Activated CD4-positive, alpha-beta T cell treated with anti-CD3 and anti-CD28 coated beads, Interleukin-2, amount 50 U/mL, for 48 hours (primary cell): Measurements from ENCODE around the gene RUFY2.
A peak's percentile ranks its signal among the peaks of the same experiment; 100 is the strongest.
"Not testable (repeated sequence)": the region's sequence is repeated elsewhere in the genome, so short reads cannot be mapped to it uniquely, and the experiment has no call there.

Experiments
- DNase-seq, 2 experiments: peaks; one replicate each; pipeline ENCODE4 v3.0.0-alpha.2; 2020

The RUFY2 gene, protein sequence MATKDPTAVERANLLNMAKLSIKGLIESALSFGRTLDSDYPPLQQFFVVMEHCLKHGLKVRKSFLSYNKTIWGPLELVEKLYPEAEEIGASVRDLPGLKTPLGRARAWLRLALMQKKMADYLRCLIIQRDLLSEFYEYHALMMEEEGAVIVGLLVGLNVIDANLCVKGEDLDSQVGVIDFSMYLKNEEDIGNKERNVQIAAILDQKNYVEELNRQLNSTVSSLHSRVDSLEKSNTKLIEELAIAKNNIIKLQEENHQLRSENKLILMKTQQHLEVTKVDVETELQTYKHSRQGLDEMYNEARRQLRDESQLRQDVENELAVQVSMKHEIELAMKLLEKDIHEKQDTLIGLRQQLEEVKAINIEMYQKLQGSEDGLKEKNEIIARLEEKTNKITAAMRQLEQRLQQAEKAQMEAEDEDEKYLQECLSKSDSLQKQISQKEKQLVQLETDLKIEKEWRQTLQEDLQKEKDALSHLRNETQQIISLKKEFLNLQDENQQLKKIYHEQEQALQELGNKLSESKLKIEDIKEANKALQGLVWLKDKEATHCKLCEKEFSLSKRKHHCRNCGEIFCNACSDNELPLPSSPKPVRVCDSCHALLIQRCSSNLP

GRCh38 chr10:68406815-68407548, at the start of gene RUFY2:
Gene RUFY2 (minus strand): TSS chr10:68407277. CDS start chr10:68407189, 88 bp downstream.
- peak; percentile 72 to 77 for DNase-seq

DNA sequence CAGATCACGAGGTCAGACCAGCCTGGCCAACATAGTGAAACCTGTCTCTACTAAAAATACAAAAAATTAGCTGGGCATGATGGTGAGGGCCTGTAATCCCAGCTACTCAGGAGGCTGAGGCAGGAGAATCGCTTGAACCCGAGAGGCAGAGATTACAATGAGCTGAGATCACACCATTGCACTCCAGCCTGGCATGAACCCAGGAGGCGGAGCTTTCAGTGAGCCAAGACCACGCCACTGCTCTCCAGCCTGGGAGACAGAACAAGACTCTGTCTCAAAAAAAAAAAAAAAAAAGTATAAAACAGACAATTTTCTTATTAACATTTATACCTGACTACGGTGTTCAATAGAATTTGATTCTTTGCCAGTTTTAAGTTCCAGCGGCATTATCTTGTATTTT, 42.6 kb upstream of the RUFY2 start:
- DNase-seq, result not testable (repeated sequence)

DNA sequence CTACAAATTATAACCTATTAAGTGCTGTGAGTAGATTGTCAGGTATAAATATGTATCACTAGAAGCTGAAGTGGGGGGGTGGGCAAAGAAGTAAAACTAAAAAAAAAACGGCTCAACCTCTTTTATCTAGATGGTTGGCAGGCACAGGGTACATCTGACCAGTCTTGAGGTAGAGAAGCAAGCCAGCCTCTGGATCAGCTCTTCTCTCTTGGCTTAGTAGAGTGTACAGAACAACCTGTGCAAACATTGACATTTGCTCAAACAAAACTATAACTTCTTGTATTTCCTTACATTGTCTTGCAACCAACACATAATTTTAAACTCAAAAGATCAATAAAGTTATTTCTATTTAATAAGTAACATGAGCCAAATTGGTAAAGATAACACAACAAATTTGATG, 39.1 kb upstream of the RUFY2 start:
- no peak for DNase-seq

GRCh38 chr10:68442971-68443370, 35.9 kb upstream of the RUFY2 start:
- DNase-seq, result no peak

DNA sequence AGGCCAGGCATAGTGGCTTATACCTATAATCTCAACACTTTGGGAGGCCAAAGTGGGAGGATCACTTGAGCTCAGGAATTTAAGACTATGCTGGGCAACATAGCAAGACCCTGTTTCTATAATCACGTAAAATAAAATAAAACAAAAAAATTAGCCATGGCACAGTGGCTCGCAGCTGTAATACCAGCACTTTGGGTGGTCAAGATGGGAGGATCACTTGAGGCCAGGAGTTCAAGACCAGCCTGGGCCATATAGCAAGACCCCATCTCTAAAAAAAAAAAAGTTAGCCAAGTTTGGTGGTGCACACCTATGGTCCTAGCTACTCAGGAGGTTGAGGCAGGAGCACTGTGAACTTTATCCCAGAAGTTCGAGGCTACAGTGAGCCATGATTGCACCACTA, 33.8 kb upstream of the RUFY2 start:
- DNase-seq, result no peak

DNA sequence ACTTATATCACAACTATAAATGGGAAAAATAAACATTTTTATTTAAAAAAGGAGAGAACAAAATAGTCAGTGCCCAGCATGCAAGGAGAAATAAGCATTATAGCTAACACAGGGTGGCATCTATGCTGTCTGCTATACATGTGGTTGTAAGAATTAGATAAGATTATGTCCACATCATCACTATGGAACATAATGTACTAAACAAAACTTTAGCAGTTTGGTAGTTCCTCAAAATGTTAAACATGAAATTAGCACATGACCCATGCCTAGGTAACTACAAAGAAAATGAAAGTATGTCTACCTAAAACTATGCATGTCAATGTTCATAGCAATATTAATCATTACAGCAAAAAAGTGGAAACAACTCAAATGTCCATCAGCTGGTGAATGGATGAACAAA, 28.7 kb upstream of the RUFY2 start:
- DNase-seq, result no peak

GRCh38 chr10:68434657-68435056, 27.6 kb upstream of the RUFY2 start:
- no peak for DNase-seq

GRCh38 chr10:68428396-68429104, 21.5 kb upstream of the RUFY2 start:
- no peak for DNase-seq

DNA sequence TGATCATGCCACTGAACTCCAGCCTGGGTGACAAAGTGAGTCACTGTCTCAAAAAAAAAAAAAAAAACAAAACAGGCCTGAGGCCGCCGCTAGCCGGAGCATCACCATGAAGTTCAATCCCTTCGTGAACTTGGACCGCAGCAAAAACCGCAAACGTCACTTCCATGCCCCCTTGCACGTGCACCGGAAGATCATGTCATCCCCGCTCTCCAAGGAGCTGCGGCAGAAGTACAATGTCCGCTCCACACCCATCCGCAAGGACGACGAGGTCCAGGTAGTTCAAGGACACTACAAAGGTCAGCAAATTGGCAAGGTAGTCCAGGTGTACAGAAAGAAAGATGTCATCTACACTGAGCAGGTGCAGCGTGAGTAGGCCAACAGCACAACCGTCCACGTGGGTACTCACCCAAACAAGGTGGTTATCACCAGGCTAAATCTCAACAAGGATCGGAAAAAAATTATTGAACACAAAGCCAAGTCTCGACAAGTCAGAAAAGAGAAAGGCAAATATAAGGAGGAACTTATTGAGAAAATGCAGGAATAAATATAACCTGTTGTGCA, 17.5 kb upstream of the RUFY2 start:
- DNase-seq, result no peak

- peak; percentile 13 to 16 for DNase-seq
These were observed 16.4 kb upstream of the RUFY2 start for GRCh38 chr10:68423522-68423921.

DNA sequence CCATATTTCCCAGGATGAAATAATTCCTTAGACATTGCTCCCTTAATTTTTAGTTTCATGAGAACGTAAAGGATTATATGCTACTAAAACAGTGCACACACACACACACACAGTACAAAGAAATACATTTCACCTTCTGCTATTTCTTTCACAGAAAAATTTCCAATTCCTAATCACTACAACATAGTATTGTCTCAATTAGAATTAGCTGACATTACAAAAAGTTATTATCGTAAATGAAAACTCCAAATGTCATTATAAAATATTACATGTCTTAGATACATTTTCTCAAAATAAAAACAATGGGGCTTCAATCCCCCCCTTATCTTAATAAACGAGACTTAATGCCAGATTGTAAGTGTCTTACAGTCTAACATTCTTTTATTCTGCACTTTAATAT, 12.3 kb upstream of the RUFY2 start:
- DNase-seq, result no peak

GRCh38 chr10:68408898-68409518, 1.9 kb upstream of the RUFY2 start:
- DNase-seq, result no peak

- peak; percentile 43 to 57 for DNase-seq
These were observed 814 bp downstream of the RUFY2 start for GRCh38 chr10:68406111-68406814.

DNA sequence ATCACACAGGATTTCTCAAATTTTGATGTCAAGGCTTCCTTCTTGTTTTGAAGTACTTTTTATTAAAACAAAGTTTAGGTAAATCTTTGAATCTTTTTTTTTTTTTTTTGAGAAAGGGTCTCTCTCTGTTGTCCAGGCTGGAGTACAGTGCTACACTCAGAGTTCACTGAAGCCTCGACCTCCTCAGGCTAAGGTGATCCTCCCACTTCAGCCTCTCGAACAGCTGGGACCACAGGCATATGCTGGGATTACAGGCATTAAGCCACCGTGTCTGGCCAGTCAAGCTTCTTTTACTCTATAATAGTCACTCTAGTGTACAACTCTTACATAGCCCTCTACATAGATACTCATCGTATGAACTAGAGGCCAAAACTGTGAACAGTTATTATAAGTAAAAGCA, 3.4 kb downstream of the RUFY2 start:
- DNase-seq, result no peak

GRCh38 chr10:68402276-68402675, 4.8 kb downstream of the RUFY2 start:
- DNase-seq, result no peak

DNA sequence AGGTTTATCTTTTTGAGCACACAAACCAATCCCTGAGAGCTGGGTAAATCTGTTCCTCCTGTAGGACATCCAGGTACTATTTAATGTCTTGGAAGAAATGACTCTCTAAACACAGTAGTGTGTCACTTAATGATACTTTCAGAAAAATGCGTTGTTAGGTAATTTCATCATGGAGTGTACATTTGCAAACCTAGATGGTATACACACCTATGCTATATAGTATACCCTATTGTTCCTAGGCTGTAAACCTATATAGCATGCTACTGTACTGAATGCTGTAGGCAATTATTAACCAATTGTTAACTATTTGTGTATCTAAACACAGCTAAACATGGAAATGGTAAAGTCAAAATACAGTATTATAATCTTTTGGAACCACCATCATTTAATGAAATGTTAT, 10.1 kb downstream of the RUFY2 start:
- no peak for DNase-seq

DNA sequence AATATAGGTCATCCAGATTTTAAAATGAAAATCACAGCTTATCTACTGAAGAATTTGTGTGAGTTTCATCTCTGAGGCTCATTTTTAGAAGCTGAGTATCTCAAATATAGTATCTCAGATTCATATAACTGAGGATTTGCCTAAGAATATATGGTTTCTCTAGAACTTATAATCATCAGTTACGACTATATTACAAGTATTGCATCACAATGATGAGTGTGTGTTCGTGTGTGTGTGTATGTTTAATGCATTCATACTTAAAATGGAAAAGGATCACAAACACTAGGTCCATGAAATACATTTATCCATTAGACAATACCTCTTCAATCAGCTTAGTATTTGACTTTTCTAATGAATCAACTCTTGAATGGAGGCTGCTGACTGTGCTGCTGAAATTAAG, 21.3 kb downstream of the RUFY2 start:
- DNase-seq, result no peak

- DNase-seq, result no peak
These were observed 35.5 kb downstream of the RUFY2 start for GRCh38 chr10:68371604-68372003.

DNA sequence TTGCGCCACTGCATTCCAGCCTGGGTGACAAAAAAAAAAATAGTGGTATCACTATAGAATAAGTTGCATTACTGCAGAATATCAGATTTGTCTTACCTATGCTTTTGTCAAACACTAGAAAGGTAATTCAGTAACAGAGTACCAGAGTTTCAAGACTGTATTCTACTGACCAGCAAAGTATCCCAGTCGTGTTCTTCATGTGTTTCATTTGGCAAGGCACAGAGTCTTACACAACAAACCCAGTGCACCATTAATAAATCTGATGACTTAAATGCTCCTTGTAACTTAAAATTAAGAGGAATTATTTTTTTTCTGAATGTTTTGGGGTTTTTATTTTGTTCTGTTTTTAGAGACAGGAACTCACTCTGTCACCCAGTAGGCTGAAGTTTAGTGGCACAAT, 40.0 kb downstream of the RUFY2 start:
- no peak for DNase-seq

DNA sequence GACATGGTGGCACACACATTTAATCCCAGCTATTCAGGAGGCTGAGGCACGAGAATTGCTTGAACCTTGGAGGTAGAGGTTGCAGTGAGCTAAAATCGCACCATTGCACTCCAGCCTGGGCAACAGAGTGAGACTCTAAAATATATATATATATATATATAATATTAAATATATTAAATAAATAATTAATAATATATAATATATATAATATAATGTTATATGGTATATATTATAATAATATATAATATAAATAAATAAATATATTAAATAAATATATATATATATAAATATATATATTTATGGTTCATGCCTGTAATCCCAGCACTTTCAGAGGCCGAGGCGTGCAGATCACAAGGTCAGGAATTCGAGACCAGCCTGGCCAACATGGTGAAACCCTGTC, 40.5 kb downstream of the RUFY2 start:
- DNase-seq, result no peak

DNA sequence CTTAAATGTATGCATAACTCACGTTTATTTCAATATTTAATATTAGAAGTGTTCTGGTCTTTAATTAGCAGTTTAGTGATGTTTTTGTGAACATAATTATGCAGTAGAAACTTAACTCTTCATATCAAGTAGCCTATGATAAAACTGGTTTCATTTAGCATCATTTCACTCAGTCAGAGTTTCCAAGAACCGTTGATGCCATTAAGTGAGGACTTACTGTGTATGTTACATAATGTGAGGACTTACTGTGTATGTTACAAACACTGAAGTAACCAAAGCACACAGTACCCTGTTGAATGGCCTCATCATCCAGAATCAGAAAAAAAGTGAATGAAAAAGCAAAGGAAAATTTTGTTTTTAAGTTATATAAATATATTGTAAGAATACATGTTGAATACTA, 41.5 kb downstream of the RUFY2 start:
- no peak for DNase-seq
